Activated naive CD8-positive, alpha-beta T cell treated with anti-CD3 and anti-CD28 coated beads, Interleukin-2, amount 10 ng/mL, durations not matched to agents 7 days and 5 days (primary cell): Measurements from ENCODE around the gene ARHGEF26. TPM values are rescaled to one million over a fixed set of nuclear protein-coding genes. Genes with fewer than 3 reads are reported as not detected.

Source experiments
- ATAC-seq: fragments of 150-1000 bp; cut with Tn5 transposase; one replicate; pipeline ENCODE4 v1.10.0; 2021; ENCODE audit warnings: low read depth, moderate library complexity
- POLR2A ChIA-PET: fragments of 350-600 bp; sonication (Branson Sonifier 250); formaldehyde crosslinking; loops from one replicate; lab custom pipeline; 2021; ENCODE audit warnings: antibody characterized with exemption; lab: Charles Lee
- DNase-seq: peaks from one replicate; pipeline ENCODE4 v3.0.0; 2021
- H3K27ac Mint-ChIP-seq: one replicate; pipeline ENCODE4 v1.8.0; 2022; ENCODE audit warnings: mild to moderate bottlenecking, mixed read lengths
- H3K27me3 Mint-ChIP-seq: one replicate; pipeline ENCODE4 v1.8.0; 2022; ENCODE audit warnings: mild to moderate bottlenecking, moderate library complexity, mixed read lengths
- H3K36me3 Mint-ChIP-seq: one replicate; pipeline ENCODE4 v1.8.0; 2021; ENCODE audit warnings: mild to moderate bottlenecking, mixed read lengths
- H3K4me1 Mint-ChIP-seq: one replicate; pipeline ENCODE4 v1.8.0; 2021; ENCODE audit warnings: mixed read lengths
- H3K4me3 Mint-ChIP-seq: one replicate; pipeline ENCODE4 v1.8.0; 2022; ENCODE audit warnings: mild to moderate bottlenecking, moderate library complexity, mixed read lengths
- H3K9me3 Mint-ChIP-seq: one replicate; pipeline ENCODE4 v1.8.0; 2021; ENCODE audit warnings: mixed read lengths
- total RNA-seq, 2 experiments: library from RNA; stranded (reverse); gene quantifications; one replicate each; pipeline ENCODE4 v1.2.3, GENCODE V29; 2021

ARHGEF26 gene
- total RNA-seq, 2 experiments from 2014 or later, result not detected

DNA sequence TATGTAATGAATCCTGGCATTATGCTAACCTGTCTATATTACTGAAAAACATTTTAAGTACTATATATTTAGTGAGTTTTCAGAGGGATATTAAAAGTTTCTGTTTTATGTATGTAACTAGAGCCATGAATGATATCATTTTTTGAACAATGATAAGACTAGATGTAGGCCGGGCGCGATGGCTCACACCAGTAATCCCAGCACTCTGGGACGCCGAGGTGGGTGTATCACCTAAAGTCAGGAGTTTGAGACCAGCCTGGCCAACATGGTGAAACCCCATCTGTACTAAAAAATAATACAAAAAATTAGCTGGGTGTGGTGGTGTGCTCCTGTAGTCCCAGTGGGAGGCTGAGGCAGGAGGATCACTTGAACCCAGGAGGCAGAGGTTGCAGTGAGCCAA lies 169.0 kb downstream of the ARHGEF26 start:
- Mint-ChIP-seq H3K27me3 (no peaks in the 10 kb centered on the region), H3K27ac (no peak overlapping the region), H3K36me3 (peaks cover 27% of the 10 kb centered on the region), H3K4me1 (peaks cover 3% of the 10 kb centered on the region), H3K4me3 (no peak overlapping the region), H3K9me3 (no peaks in the 10 kb centered on the region)
- POLR2A ChIA-PET, result no interaction called here
- DNase-seq, result no peak
- ATAC-seq, result no peak

GRCh38 chr3:154294016-154294415 lies 172.8 kb downstream of the ARHGEF26 start:
- no peaks in the 10 kb centered on the region for H3K27me3 Mint-ChIP-seq
- POLR2A ChIA-PET, result no interaction called here
- DNase-seq (no peak), ATAC-seq (no peak)
- H3K9me3 Mint-ChIP-seq, result no peaks in the 10 kb centered on the region
- H3K4me3 Mint-ChIP-seq, result no peak overlapping the region
- H3K27ac Mint-ChIP-seq, result no peak overlapping the region
- H3K36me3 Mint-ChIP-seq, result peaks cover 24% of the 10 kb centered on the region
- H3K4me1 Mint-ChIP-seq, result no peaks in the 10 kb centered on the region

DNA sequence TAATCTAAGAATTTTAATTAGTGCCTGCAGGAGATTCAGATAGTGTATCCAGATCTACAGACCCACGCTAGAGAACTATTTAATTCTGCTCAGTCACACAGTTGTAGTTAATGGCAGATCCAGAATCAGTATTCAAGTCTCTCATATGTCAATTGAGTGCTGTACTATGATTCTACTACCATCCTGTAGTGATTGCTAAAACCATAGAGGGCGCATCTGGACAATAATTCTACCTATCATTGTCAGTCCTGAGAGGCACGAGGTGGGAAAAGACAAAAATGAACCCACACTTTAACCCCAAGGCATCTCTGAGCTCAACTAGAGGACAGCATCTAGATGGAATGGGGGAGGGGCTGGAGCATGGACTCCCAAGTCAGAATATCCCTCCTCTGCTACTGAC lies 180.4 kb downstream of the ARHGEF26 start:
- Mint-ChIP-seq H3K9me3 (no peaks in the 10 kb centered on the region), H3K4me1 (peaks cover 4% of the 10 kb centered on the region), H3K27ac (no peak overlapping the region), H3K36me3 (peaks cover 37% of the 10 kb centered on the region), H3K27me3 (no peaks in the 10 kb centered on the region), H3K4me3 (no peak overlapping the region)
- ATAC-seq, result no peak
- POLR2A ChIA-PET, result no interaction called here
- DNase-seq, result no peak

DNA sequence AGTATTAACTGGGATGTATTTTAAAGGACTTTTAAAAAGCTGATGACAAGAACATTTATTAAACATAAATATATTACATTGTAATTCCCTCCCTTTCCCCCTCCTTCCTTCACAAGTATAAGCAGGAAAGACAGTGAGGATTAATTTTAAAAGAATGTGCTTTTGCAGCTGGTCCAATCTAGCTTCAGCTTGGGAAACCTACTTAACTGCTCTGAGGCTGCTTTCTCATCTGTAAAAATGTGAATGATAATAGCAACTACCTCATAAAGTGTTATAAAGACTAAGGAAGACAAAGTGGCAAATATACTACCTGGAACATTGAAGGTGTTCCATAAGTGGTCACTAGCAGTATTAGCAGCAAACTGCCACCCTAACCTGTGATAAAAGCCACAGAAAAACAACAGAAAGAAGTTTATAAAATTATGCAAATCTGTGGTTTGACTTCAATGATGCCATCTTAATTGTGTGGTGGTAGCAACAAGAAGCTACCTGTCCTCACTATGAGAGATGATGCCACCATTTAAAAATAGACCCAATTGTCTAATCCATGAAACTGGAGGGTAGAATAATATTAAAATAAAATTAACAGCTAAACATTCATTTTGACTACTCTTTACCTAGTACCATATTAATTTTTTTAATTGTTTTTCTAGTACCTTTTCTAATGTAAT lies 183.1 kb downstream of the ARHGEF26 start:
- no peaks in the 10 kb centered on the region for H3K27me3 Mint-ChIP-seq
- DNase-seq (no peak), ATAC-seq (no peak)
- POLR2A ChIA-PET, result interaction anchor here (0.6 kb wide), 1 partner anchor 12 kb away, joined by 3 read pairs; no protein-coding TSS in a partner anchor
- no peak overlapping the region for H3K27ac Mint-ChIP-seq
- no peaks in the 10 kb centered on the region for H3K9me3 Mint-ChIP-seq
- peaks cover 14% of the 10 kb centered on the region for H3K4me1 Mint-ChIP-seq
- H3K4me3 Mint-ChIP-seq, result no peak overlapping the region
- peaks cover 49% of the 10 kb centered on the region for H3K36me3 Mint-ChIP-seq

DNA sequence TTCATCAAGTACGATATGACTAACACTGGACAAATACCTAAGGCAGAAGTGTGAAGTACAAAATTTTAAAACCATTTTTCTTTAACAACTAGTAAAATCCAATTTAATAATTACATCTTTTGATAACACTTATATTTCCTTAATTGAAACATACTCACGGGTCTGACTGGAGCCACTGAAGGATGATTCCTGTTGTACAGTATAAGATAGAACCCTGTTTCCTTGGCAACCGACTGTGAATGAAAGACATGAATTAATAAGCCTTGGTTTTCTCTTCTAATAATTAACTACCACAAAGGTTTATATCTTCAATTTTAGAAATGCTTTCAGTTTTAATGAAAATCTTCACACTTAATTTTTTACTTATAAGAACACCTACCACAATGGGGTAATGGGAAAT lies 183.7 kb downstream of the ARHGEF26 start:
- POLR2A ChIA-PET, result interaction anchor here (0.6 kb wide), 1 partner anchor 13 kb away, joined by 3 read pairs; no protein-coding TSS in a partner anchor
- H3K9me3 Mint-ChIP-seq, result no peaks in the 10 kb centered on the region
- H3K36me3 Mint-ChIP-seq, result peaks cover 53% of the 10 kb centered on the region
- DNase-seq, result no peak
- no peak overlapping the region for H3K4me3 Mint-ChIP-seq
- peaks cover 14% of the 10 kb centered on the region for H3K4me1 Mint-ChIP-seq
- no peak overlapping the region for H3K27ac Mint-ChIP-seq
- ATAC-seq, result no peak
- H3K27me3 Mint-ChIP-seq, result no peaks in the 10 kb centered on the region

DNA sequence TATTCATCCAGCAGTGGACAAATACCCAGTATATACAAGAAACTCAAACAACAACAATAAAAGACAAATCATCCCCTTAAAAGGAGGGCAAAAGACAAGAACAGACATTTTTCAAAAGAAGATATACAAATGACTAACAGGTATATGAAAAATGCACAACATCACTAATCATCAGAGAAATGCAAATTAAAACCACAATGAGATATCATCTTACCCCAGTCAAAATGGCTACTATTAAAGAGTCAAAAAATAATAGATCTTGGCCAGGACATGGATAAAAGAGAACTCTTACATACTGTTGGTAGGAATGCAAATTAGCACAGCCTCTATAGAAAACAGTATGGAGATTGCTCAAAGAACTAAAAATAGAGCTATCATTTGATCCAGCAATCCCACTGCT lies 186.2 kb downstream of the ARHGEF26 start:
- Mint-ChIP-seq H3K4me1 (peaks cover 12% of the 10 kb centered on the region), H3K27me3 (no peaks in the 10 kb centered on the region), H3K4me3 (no peak overlapping the region), H3K9me3 (no peaks in the 10 kb centered on the region), H3K27ac (peak overlapping the region; percentile 10), H3K36me3 (peaks cover 46% of the 10 kb centered on the region)
- DNase-seq (no peak), ATAC-seq (no peak)
- POLR2A ChIA-PET, result no interaction called here

Other genes starting within 250 kb of the ARHGEF26 start
- 10 to 100 TPM; 74.0 to 80.0 TPM for gene DHX36, start 203.1 kb downstream of the ARHGEF26 start, total RNA-seq